ENCODE results near the gene GDNF. TPM values are rescaled to one million over a fixed set of nuclear protein-coding genes. Genes with fewer than 3 reads are reported as not detected.
A peak's percentile ranks its signal among the peaks of the same experiment; 100 is the strongest.

GDNF gene
- total RNA-seq, 1 experiment from 2014 or later, result 14.7 TPM

GRCh38 chr5:37876245-37876644 lies 36.4 kb upstream of the GDNF start:
- H3K27me3 ChIP-seq (replicated peaks; ENCODE audit: insufficient read depth, low read depth, low read length, poor library complexity), result no peaks in the 10 kb centered on the region
- no peaks in the 10 kb centered on the region for H3K36me3 ChIP-seq (ENCODE audit: insufficient read depth, low read length, poor library complexity, severe bottlenecking)
- H3K4me3 ChIP-seq (ENCODE audit: low read depth, low read length, poor library complexity, severe bottlenecking), result no peak overlapping the region
- no peak overlapping the region for H3K27ac ChIP-seq (ENCODE audit: low read depth, low read length, poor library complexity, severe bottlenecking)
- ChIA-PET POLR2A (ENCODE audit: low non-redundant PET) (no interaction called here), CTCF (no interaction called here)
- TF ChIP-seq EZH2 (IDR thresholded peaks at IDR 0.05; ENCODE audit: borderline replicate concordance, low read depth, low read length, poor library complexity, severe bottlenecking) (no peak), CTCF (conservative IDR thresholded peaks at IDR 0.05; ENCODE audit: low read depth, low read length) (no peak)
- BruUV-seq (replicated peaks), result no TSS peak
- peaks cover 3% of the 10 kb centered on the region for H3K4me1 ChIP-seq (ENCODE audit: insufficient read depth, low read length, poor library complexity, severe bottlenecking)
- no peak for DNase-seq (ENCODE audit: low spot score)
- intact Hi-C loops (cut with micrococcal nuclease; ENCODE audit: unreplicated experiment), result no loop called here
- H3K9me3 ChIP-seq (ENCODE audit: low read depth, low read length, poor library complexity, severe bottlenecking), result no peaks in the 10 kb centered on the region

DNA sequence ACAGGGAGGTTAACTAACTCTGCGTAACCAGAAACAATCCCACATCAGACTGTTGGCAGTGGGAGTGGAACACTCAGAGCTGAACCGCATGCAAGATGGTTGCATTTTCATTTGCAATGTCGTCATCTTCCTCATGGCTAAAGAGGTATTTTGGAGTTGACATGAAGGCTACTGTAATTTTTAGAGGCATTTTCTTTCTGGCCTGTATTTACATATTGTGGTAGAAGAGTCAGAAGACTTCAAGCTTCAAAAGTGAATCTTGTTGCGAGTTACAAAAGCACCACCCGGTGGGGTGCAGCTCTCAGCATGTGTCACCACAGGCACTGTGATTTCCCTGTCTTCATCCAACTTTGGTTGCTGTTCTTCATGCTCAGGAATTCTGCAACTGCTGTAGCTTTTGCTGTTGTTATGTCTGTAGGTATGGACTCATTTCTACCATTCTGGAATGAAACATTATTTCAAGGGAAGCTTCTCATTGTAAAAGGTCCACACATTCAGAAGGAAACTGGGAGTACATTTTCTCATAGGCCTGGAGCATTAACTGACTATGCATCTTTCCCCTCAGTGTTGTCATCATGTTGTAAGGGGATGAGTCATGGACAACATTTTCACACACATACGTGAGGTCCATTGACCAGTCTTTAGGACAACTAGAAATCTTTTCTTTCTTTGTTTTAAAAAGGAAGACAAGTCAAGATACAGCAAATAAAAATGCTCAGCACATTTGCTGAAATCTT lies 35.4 kb upstream of the GDNF start:
- Histone ChIP-seq H3K27me3 (replicated peaks; ENCODE audit: insufficient read depth, low read depth, low read length, poor library complexity) (no peaks in the 10 kb centered on the region), H3K4me1 (ENCODE audit: insufficient read depth, low read length, poor library complexity, severe bottlenecking) (peaks cover 3% of the 10 kb centered on the region), H3K4me3 (ENCODE audit: low read depth, low read length, poor library complexity, severe bottlenecking) (no peak overlapping the region), H3K9me3 (ENCODE audit: low read depth, low read length, poor library complexity, severe bottlenecking) (no peaks in the 10 kb centered on the region), H3K36me3 (ENCODE audit: insufficient read depth, low read length, poor library complexity, severe bottlenecking) (no peaks in the 10 kb centered on the region), H3K27ac (ENCODE audit: low read depth, low read length, poor library complexity, severe bottlenecking) (no peak overlapping the region)
- DNase-seq (ENCODE audit: low spot score), result peak; percentile 20
- intact Hi-C loops (cut with micrococcal nuclease; ENCODE audit: unreplicated experiment), result no loop called here
- POLR2A ChIA-PET (ENCODE audit: low non-redundant PET), result no interaction called here
- no peak for TF ChIP-seq CTCF (conservative IDR thresholded peaks at IDR 0.05; ENCODE audit: low read depth, low read length)
- TF ChIP-seq EZH2 (IDR thresholded peaks at IDR 0.05; ENCODE audit: borderline replicate concordance, low read depth, low read length, poor library complexity, severe bottlenecking), result no peak
- CTCF ChIA-PET, result no interaction called here
- no TSS peak for BruUV-seq (replicated peaks)

DNA sequence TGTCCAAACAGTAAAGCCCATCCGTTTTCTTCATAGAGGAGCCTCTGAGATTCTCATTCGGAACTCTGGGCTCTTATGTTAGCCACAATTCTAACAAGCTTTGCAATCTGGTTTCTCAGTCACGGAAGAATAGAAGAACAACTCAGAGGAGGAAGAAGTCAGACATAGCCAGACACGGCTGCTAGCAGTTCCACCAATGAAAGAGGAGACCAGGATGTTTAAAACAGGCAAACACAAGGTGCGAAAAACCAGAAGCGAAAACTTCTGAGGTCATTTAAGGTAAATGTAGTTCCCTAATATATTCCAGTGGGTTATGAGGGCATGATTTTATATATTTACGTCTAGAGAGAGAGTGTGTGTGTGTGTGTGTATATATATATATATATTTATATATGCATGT lies 34.1 kb upstream of the GDNF start:
- intact Hi-C loops (cut with micrococcal nuclease; ENCODE audit: unreplicated experiment), result no loop called here
- Histone ChIP-seq H3K27ac (ENCODE audit: low read depth, low read length, poor library complexity, severe bottlenecking) (no peak overlapping the region), H3K36me3 (ENCODE audit: insufficient read depth, low read length, poor library complexity, severe bottlenecking) (no peaks in the 10 kb centered on the region), H3K9me3 (ENCODE audit: low read depth, low read length, poor library complexity, severe bottlenecking) (no peaks in the 10 kb centered on the region), H3K4me3 (ENCODE audit: low read depth, low read length, poor library complexity, severe bottlenecking) (no peak overlapping the region), H3K4me1 (ENCODE audit: insufficient read depth, low read length, poor library complexity, severe bottlenecking) (peaks cover 3% of the 10 kb centered on the region), H3K27me3 (replicated peaks; ENCODE audit: insufficient read depth, low read depth, low read length, poor library complexity) (no peaks in the 10 kb centered on the region)
- no peak for DNase-seq (ENCODE audit: low spot score)
- no TSS peak for BruUV-seq (replicated peaks)
- ChIA-PET POLR2A (ENCODE audit: low non-redundant PET) (no interaction called here), CTCF (interaction anchor here (0.6 kb wide), 1 partner anchor 16 kb away, joined by 3 read pairs; no protein-coding TSS in a partner anchor)
- TF ChIP-seq EZH2 (IDR thresholded peaks at IDR 0.05; ENCODE audit: borderline replicate concordance, low read depth, low read length, poor library complexity, severe bottlenecking) (no peak), CTCF (conservative IDR thresholded peaks at IDR 0.05; ENCODE audit: low read depth, low read length) (no peak)

Data from A673 (cell line).